Kidney glomerular epithelial cell (primary cell): ENCODE results near the gene BCAP29.
"Not testable (repeated sequence)": the region's sequence is repeated elsewhere in the genome, so short reads cannot be mapped to it uniquely, and the experiment has no call there.

Source experiments
- DNase-seq: peaks from one replicate; lab custom pipeline; 2025; lab: John Stamatoyannopoulos, UW

The BCAP29 gene

GRCh38 chr7:107579885-107580715 is at the start of gene BCAP29:
Gene BCAP29 (plus strand): TSS chr7:107580246. CDS start chr7:107580773, 527 bp downstream.
- peak; percentile 32 for DNase-seq

- DNase-seq: no peak
These were observed 49.3 kb upstream of the BCAP29 start for GRCh38 chr7:107530751-107531150.

- no peak for DNase-seq
These were observed 45.9 kb upstream of the BCAP29 start for GRCh38 chr7:107534139-107534538.

GRCh38 chr7:107537228-107537627 is 42.8 kb upstream of the BCAP29 start:
- DNase-seq: not testable (repeated sequence)

- DNase-seq: no peak
These were observed 42.0 kb upstream of the BCAP29 start for GRCh38 chr7:107538001-107538400.

GRCh38 chr7:107543338-107543993 is 36.6 kb upstream of the BCAP29 start:
- no peak for DNase-seq

GRCh38 chr7:107544848-107545591 is 35.0 kb upstream of the BCAP29 start:
- DNase-seq: no peak

- no peak for DNase-seq
These were observed 28.1 kb upstream of the BCAP29 start for GRCh38 chr7:107551936-107552335.

- DNase-seq: no peak
These were observed 24.2 kb upstream of the BCAP29 start for GRCh38 chr7:107555893-107556292.

GRCh38 chr7:107559864-107560263 is 20.2 kb upstream of the BCAP29 start:
- peak; percentile 10 for DNase-seq

GRCh38 chr7:107560898-107561516 is 19.0 kb upstream of the BCAP29 start:
- DNase-seq: no peak

GRCh38 chr7:107563081-107563774 is 16.8 kb upstream of the BCAP29 start:
- DNase-seq: no peak

- DNase-seq: peak; percentile 70
These were observed 16.1 kb upstream of the BCAP29 start, which contains the start of the genes COG5 and DUS4L for GRCh38 chr7:107563775-107564552. Gene COG5 (minus strand): TSS chr7:107563920. CDS start chr7:107563896, 24 bp downstream. Gene DUS4L (plus strand): TSS chr7:107563971. CDS start chr7:107567071, 3,100 bp downstream.

GRCh38 chr7:107564553-107565298 is 15.3 kb upstream of the BCAP29 start:
- peak; percentile 88 for DNase-seq

GRCh38 chr7:107570298-107570697 is 9.7 kb upstream of the BCAP29 start:
- no peak for DNase-seq

GRCh38 chr7:107573537-107573936 is 6.5 kb upstream of the BCAP29 start:
- no peak for DNase-seq

GRCh38 chr7:107579554-107579884 is 527 bp upstream of the BCAP29 start:
- peak; percentile 24 for DNase-seq

- no peak for DNase-seq
These were observed 804 bp downstream of the BCAP29 start for GRCh38 chr7:107580716-107581383.

- no peak for DNase-seq
These were observed 1.5 kb downstream of the BCAP29 start for GRCh38 chr7:107581387-107582013.
